Left ventricle myocardium inferior (tissue), 1 donor: ENCODE measurements around the gene CISTR. TPM values are rescaled to one million over a fixed set of nuclear protein-coding genes. Genes with fewer than 3 reads are reported as not detected.

ENCODE experiments used
- DNase-seq: peaks from one replicate; pipeline ENCODE4 v3.0.0-alpha.2; 2020
- H3K27ac ChIP-seq: fragments of 200-600 bp; replicated peaks from 2 replicates; pipeline ENCODE4 v1.8.0; 2021
- H3K27me3 ChIP-seq: fragments of 200-600 bp; 2 replicates; pipeline ENCODE4 v1.8.0; 2021; ENCODE audit warnings: low read depth
- H3K36me3 ChIP-seq: fragments of 200-600 bp; 2 replicates; pipeline ENCODE4 v1.8.0; 2021
- H3K4me1 ChIP-seq: fragments of 200-600 bp; 2 replicates; pipeline ENCODE4 v1.8.0; 2021
- H3K4me3 ChIP-seq: fragments of 200-600 bp; 2 replicates; pipeline ENCODE4 v1.8.0; 2021; ENCODE audit warnings: mild to moderate bottlenecking, moderate library complexity
- H3K9me3 ChIP-seq: fragments of 200-600 bp; replicated peaks from 2 replicates; pipeline ENCODE4 v1.8.0; 2021
- intact Hi-C: fragments of 100-400 bp; cut with micrococcal nuclease; formaldehyde crosslinking; loops from one replicate; pipeline ENCODE4 v1.11.0; 2022
- total RNA-seq: library from RNA; stranded (reverse); fragmentation: NEBNext Ultra II Directional; extraction: Animal tissue kit (Norgen Biotek cat#: 25700); gene quantifications from one replicate; pipeline ENCODE4 v1.2.1, GENCODE V29; 2021
- TF ChIP-seq, protein P1 (sequence below): fragments of 200-600 bp; IDR thresholded peaks from 2 replicates; pipeline ENCODE4 v1.8.0; 2021; ENCODE audit warnings: antibody characterized with exemption, mild to moderate bottlenecking, borderline replicate concordance
- donor health status: DM: no; HTN: yes; CAD: no; lungs with severe emphysema.

Gene CISTR
- total RNA-seq, 1 donor from 2014 or later, result 2.1 TPM

DNA sequence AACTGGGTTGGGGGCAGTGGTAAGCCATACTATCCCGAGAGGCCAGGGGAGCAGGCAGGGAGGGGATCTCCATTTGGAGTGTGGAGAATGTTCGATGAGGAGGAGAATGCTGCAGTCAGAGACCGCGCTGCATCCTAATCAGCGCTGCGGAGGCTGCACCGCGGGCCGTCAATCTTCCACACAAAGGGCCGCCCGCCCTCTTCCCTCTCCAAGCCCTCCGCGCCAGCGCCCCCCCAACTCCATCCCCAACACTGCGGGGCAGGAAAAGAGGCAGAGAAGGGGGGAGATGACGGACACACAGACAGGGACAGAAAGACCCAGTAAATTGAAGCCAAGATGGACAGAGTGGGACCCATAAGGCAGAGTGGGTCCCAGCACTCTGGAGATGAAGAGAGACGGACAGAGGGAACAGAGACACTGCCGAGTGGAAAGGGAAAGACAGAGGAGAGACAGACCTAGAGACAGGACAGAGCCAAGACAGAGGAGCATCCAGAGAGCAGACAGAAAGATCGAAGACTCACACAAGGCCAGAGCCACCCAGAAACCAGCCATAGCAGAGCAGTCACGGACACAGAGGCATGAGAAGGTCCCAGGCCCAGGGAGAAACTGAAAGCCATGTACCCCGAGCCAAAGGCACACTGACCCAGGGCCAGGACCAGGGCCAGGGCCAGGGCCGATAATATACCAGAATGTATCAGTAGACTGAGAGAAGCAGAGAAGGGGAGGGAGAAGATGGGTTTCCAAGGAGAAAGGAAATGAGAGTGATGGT is 3.5 kb downstream of the CISTR start:
- DNase-seq, result no peak
- Histone ChIP-seq H3K4me1 (peaks cover 29% of the 10 kb centered on the region), H3K27ac (no peak overlapping the region), H3K9me3 (no peaks in the 10 kb centered on the region), H3K4me3 (no peak overlapping the region), H3K27me3 (peaks cover 74% of the 10 kb centered on the region), H3K36me3 (no peaks in the 10 kb centered on the region)
- intact Hi-C loops, result no loop called here
- TF ChIP-seq, protein P1, sequence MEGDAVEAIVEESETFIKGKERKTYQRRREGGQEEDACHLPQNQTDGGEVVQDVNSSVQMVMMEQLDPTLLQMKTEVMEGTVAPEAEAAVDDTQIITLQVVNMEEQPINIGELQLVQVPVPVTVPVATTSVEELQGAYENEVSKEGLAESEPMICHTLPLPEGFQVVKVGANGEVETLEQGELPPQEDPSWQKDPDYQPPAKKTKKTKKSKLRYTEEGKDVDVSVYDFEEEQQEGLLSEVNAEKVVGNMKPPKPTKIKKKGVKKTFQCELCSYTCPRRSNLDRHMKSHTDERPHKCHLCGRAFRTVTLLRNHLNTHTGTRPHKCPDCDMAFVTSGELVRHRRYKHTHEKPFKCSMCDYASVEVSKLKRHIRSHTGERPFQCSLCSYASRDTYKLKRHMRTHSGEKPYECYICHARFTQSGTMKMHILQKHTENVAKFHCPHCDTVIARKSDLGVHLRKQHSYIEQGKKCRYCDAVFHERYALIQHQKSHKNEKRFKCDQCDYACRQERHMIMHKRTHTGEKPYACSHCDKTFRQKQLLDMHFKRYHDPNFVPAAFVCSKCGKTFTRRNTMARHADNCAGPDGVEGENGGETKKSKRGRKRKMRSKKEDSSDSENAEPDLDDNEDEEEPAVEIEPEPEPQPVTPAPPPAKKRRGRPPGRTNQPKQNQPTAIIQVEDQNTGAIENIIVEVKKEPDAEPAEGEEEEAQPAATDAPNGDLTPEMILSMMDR, result no peak

DNA sequence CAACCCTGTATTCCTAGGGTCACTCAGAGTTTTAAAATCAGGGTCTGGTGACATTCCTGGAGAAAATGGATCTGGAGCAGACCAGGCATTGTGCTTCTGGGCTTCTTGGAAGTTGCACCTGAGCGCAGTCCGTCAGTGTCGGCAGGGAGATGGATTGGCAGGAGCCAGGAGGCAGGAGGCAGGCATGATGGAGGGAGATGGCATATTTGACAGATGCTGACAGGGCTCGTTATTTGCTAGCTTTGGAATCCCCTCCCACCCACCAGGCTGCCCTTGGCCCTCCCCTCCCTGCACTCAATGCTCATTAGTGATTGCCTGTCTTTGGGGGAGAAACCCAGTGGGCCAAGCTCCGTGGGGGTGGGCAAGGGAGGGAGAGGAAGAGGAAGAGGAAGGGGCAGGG is 4.7 kb downstream of the CISTR start:
- no peaks in the 10 kb centered on the region for H3K9me3 ChIP-seq
- intact Hi-C loops, result no loop called here
- peaks cover 79% of the 10 kb centered on the region for H3K27me3 ChIP-seq
- H3K36me3 ChIP-seq, result no peaks in the 10 kb centered on the region
- no peak overlapping the region for H3K4me3 ChIP-seq
- no peak for DNase-seq
- no peak overlapping the region for H3K27ac ChIP-seq
- TF ChIP-seq, protein P1, result no peak
- H3K4me1 ChIP-seq, result peaks cover 29% of the 10 kb centered on the region

DNA sequence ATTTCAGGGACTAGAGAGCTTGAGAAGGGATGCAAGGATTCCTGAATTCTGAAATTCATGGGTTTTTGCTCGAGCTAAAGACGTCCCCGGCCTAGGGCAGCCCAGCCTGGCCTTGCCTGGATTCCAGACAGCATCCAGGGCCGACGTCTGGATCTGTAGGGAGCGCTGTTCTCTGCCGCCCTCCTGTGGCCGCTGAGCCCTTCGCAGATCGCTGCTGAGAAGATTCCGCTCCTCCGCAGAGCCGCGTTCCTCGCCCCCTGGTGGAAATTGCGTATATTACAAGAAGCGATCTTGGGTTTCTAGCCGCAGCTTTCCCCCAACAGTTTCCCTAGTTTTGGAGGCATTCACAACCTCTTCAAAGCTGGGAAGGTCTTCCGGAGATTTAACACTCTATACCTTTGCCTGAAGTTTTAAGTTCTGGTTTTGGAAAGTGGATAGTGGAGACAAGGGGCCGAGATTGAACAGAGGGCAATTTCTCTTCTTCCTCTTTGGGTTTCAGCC is 5.1 kb downstream of the CISTR start:
- Histone ChIP-seq H3K27ac (no peak overlapping the region), H3K4me3 (no peak overlapping the region), H3K9me3 (no peaks in the 10 kb centered on the region), H3K36me3 (no peaks in the 10 kb centered on the region), H3K27me3 (peaks cover 79% of the 10 kb centered on the region), H3K4me1 (peaks cover 24% of the 10 kb centered on the region)
- TF ChIP-seq, protein P1, result peak; percentile 100
- intact Hi-C loops, result no loop called here
- peak; percentile 93 for DNase-seq

DNA sequence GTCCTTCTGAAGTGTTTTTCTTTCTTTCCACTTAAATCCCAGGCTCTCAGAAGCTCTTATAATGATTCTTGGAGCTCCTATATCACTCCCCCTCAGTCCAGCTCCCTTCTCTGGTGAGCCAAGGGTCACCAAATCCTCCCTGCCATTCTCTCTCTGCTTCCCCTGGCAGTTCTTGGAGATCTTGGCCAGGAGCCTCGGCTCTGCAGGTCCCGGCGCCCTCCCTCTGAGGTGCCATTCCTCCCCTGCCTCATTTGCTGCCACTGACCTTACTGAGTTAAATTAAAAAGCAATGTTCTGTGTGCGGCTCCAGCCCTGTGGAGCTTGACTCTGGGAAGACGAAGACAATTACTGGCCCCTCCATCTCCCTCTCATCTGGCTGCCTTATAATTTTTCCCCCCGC is 7.0 kb downstream of the CISTR start:
- Histone ChIP-seq H3K9me3 (no peaks in the 10 kb centered on the region), H3K36me3 (no peaks in the 10 kb centered on the region), H3K4me1 (peaks cover 18% of the 10 kb centered on the region), H3K4me3 (no peak overlapping the region), H3K27ac (no peak overlapping the region), H3K27me3 (peaks cover 79% of the 10 kb centered on the region)
- DNase-seq, result no peak
- intact Hi-C loops, result no loop called here
- TF ChIP-seq, protein P1, result no peak

DNA sequence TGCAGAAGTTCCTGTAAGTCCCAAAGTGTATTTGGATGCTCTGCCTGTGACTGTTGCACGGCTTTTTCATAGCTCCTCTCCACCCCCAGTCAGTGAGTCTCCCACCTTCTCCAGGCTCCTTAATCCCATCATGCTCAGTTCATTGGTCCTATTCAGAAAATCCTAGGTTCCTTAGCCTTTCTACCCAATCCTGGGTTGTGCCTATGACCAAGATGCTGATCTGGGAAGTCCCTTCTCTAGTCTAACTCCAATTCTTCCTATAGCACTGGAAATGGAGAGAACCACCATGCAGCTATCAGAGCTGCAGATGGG is 7.7 kb downstream of the CISTR start:
- TF ChIP-seq, protein P1, result no peak
- Histone ChIP-seq H3K9me3 (no peaks in the 10 kb centered on the region), H3K4me1 (peaks cover 24% of the 10 kb centered on the region), H3K27ac (no peak overlapping the region), H3K27me3 (peaks cover 79% of the 10 kb centered on the region), H3K4me3 (no peak overlapping the region), H3K36me3 (no peaks in the 10 kb centered on the region)
- intact Hi-C loops, result no loop called here
- no peak for DNase-seq
